H1 (cell line): ENCODE results near the gene TAF8. TPM values are rescaled to one million over a fixed set of nuclear protein-coding genes. Genes with fewer than 3 reads are reported as not detected.

Source experiments
- CTCF ChIA-PET: fragments of 300-600 bp; sonication (Branson Sonifier 250); formaldehyde crosslinking; loops from one replicate; lab custom pipeline; 2021; ENCODE audit not compliant: partially characterized antibody; lab: Charles Lee
- POLR2A ChIA-PET: fragments of 300-600 bp; sonication (Branson Sonifier 250); formaldehyde crosslinking; loops from one replicate; lab custom pipeline; 2021; ENCODE audit warnings: inconsistent platforms; ENCODE audit not compliant: partially characterized antibody; lab: Charles Lee
- DNase-seq, 2 experiments: peaks; one replicate each; pipeline versions ENCODE4 v3.0.0 to v3.0.0-alpha.2; 2010 to 2022; ENCODE audit warnings: low spot score in 2 of 2, low read depth in 1 of 2, mixed read lengths in 1 of 2
- FAIRE-seq: peaks from 2 replicates; lab custom pipeline; 2011; peaks lifted over from hg19 to GRCh38; lab: Jason Lieb, UNC
- H2AFZ ChIP-seq: 2 replicates; pipeline ENCODE4 v1.8.1; 2012; ENCODE audit warnings: low read length, inconsistent platforms
- H2AK5ac ChIP-seq: 2 replicates; pipeline ENCODE4 v1.6.1; 2013; ENCODE audit warnings: low read depth, low read length
- H2BK120ac ChIP-seq: replicated peaks from 2 replicates; pipeline ENCODE3; 2013; ENCODE audit warnings: low read depth, low read length, inconsistent platforms
- H2BK12ac ChIP-seq: 2 replicates; pipeline ENCODE4 v1.6.1; 2013; ENCODE audit warnings: low read depth, low read length
- H2BK15ac ChIP-seq: 2 replicates; pipeline ENCODE4 v1.6.1; 2013; ENCODE audit warnings: low read length
- H2BK20ac ChIP-seq: 2 replicates; pipeline ENCODE4 v1.6.1; 2013; ENCODE audit warnings: low read length
- H2BK5ac ChIP-seq: 2 replicates; pipeline ENCODE4 v1.6.1; 2013; ENCODE audit warnings: low read depth, low read length
- H3K14ac ChIP-seq: 2 replicates; pipeline ENCODE4 v1.6.1; 2013; ENCODE audit warnings: inconsistent platforms; ENCODE audit not compliant: insufficient read length
- H3K18ac ChIP-seq: 2 replicates; pipeline ENCODE4 v1.6.1; 2013; ENCODE audit warnings: low read length; ENCODE audit errors: extremely low read depth
- H3K23ac ChIP-seq: 2 replicates; pipeline ENCODE4 v1.6.1; 2013; ENCODE audit warnings: inconsistent platforms; ENCODE audit not compliant: insufficient read length
- H3K23me2 ChIP-seq: 2 replicates; pipeline ENCODE4 v1.6.1; 2013; ENCODE audit warnings: low read depth, low read length
- H3K27ac ChIP-seq: 2 replicates; pipeline ENCODE4 v1.6.1; 2011; ENCODE audit warnings: low read depth, low read length, inconsistent platforms
- H3K27me3 ChIP-seq, 4 experiments: replicated peaks in 1 of 4; 1 replicate in 1 of 4; 2 replicates in 3 of 4; pipeline versions ENCODE4 v1.6.1 to v1.8.1; 2011 to 2013; ENCODE audit warnings: low read length in 3 of 4, mild to moderate bottlenecking in 3 of 4, inconsistent platforms in 2 of 4, mixed read lengths in 2 of 4, moderate library complexity in 1 of 4; ENCODE audit not compliant: control insufficient read depth in 3 of 4, insufficient read depth in 3 of 4; ENCODE audit errors: extremely low read depth in 1 of 4
- H3K36me3 ChIP-seq, 4 experiments: 2 replicates each; pipeline versions ENCODE4 v1.6.1 to v1.8.1; 2011 to 2013; ENCODE audit warnings: mild to moderate bottlenecking in 4 of 4, low read length in 3 of 4, moderate library complexity in 2 of 4, control low read depth in 1 of 4, inconsistent platforms in 1 of 4; ENCODE audit not compliant: insufficient read depth in 4 of 4, control insufficient read depth in 2 of 4
- H3K4ac ChIP-seq: replicated peaks from 2 replicates; pipeline ENCODE3; 2013; ENCODE audit warnings: low read length, low read depth, mixed read lengths, inconsistent platforms; ENCODE audit not compliant: insufficient read length
- H3K4me1 ChIP-seq, 4 experiments: replicated peaks in 1 of 4; 1 replicate in 1 of 4; 2 replicates in 3 of 4; pipeline versions ENCODE4 v1.6.1 to v1.8.1; 2011 to 2013; ENCODE audit warnings: low read length in 3 of 4, inconsistent platforms in 2 of 4, mixed read lengths in 1 of 4; ENCODE audit not compliant: insufficient read depth in 4 of 4, control insufficient read depth in 3 of 4
- H3K4me2 ChIP-seq, 2 experiments: 2 replicates each; pipeline versions ENCODE4 v1.6.1 to v1.8.1; 2011 to 2013; ENCODE audit warnings: low read depth in 2 of 2, low read length in 2 of 2, control low read depth in 1 of 2, inconsistent platforms in 1 of 2, mild to moderate bottlenecking in 1 of 2; ENCODE audit not compliant: insufficient read depth in 1 of 2
- H3K4me3 ChIP-seq, 4 experiments: fragments of 200-600, 300-600 bp in 1 of 4; sonication (generic), shearing (Covaris generic), sonication (Bioruptor Twin) in 1 of 4; 2 replicates each; pipeline versions ENCODE4 v1.5.1 to v1.8.1; 2011 to 2016; ENCODE audit warnings: low read length in 4 of 4, low read depth in 3 of 4, control low read depth in 2 of 4, inconsistent platforms in 2 of 4, mild to moderate bottlenecking in 2 of 4, mixed read lengths in 1 of 4, moderate library complexity in 1 of 4; ENCODE audit not compliant: insufficient read depth in 2 of 4; ENCODE audit errors: extremely low read depth in 1 of 4
- H3K56ac ChIP-seq: replicated peaks from 2 replicates; pipeline ENCODE3; 2013; ENCODE audit warnings: low read depth, mild to moderate bottlenecking, mixed read lengths, low read length, inconsistent platforms; ENCODE audit not compliant: insufficient read length
- H3K79me1 ChIP-seq: 2 replicates; pipeline ENCODE4 v1.6.1; 2013; ENCODE audit warnings: low read depth, low read length, control low read depth
- H3K79me2 ChIP-seq, 2 experiments: 2 replicates each; pipeline versions ENCODE4 v1.6.1 to v1.8.1; 2012 to 2013; ENCODE audit warnings: low read length in 2 of 2, mild to moderate bottlenecking in 2 of 2, inconsistent platforms in 1 of 2; ENCODE audit not compliant: insufficient read depth in 2 of 2, control insufficient read depth in 1 of 2
- H3K9ac ChIP-seq, 4 experiments: replicated peaks in 1 of 4; 1 replicate in 1 of 4; 2 replicates in 3 of 4; pipeline versions ENCODE4 v1.6.1 to v1.8.1; 2011 to 2013; ENCODE audit warnings: low read depth in 3 of 4, low read length in 3 of 4, control low read depth in 2 of 4, mild to moderate bottlenecking in 2 of 4, moderate library complexity in 2 of 4, inconsistent platforms in 1 of 4; ENCODE audit errors: extremely low read depth in 1 of 4
- H3K9me3 ChIP-seq, 2 experiments: 2 replicates each; pipeline versions ENCODE4 v1.6.1 to v1.8.1; 2012 to 2013; ENCODE audit warnings: mild to moderate bottlenecking in 2 of 2, moderate library complexity in 2 of 2, control low read depth in 1 of 2, inconsistent platforms in 1 of 2, low read depth in 1 of 2, low read length in 1 of 2, mixed read lengths in 1 of 2; ENCODE audit not compliant: insufficient read depth in 2 of 2
- H4K20me1 ChIP-seq, 2 experiments: replicated peaks in 1 of 2; 2 replicates each; pipeline versions ENCODE3 to v1.8.1; 2011 to 2013; ENCODE audit warnings: inconsistent platforms in 2 of 2, low read length in 2 of 2, mild to moderate bottlenecking in 1 of 2; ENCODE audit not compliant: insufficient read depth in 2 of 2, control insufficient read depth in 1 of 2
- H4K5ac ChIP-seq: 2 replicates; pipeline ENCODE4 v1.6.1; 2013; ENCODE audit warnings: low read length, low read depth, mixed read lengths, inconsistent platforms; ENCODE audit not compliant: insufficient read length
- H4K8ac ChIP-seq: 2 replicates; pipeline ENCODE4 v1.8.0; 2013; ENCODE audit warnings: mild to moderate bottlenecking, moderate library complexity, low read length, inconsistent platforms; ENCODE audit not compliant: insufficient read depth; ENCODE audit errors: extremely low read depth
- H4K91ac ChIP-seq: replicated peaks from 2 replicates; pipeline ENCODE3; 2013; ENCODE audit warnings: low read length, mixed read lengths, inconsistent platforms; ENCODE audit not compliant: insufficient read length
- BCL11A ChIP-seq, 2 experiments: IDR thresholded peaks; one replicate each; pipeline ENCODE4 v1.6.1; 2011; ENCODE audit warnings: low read depth in 2 of 2, low read length in 2 of 2, mild to moderate bottlenecking in 2 of 2
- CBX5 ChIP-seq: fragments of 300-800, 300-1000 bp; sonication (generic); IDR thresholded peaks from 2 replicates; pipeline ENCODE4 v1.7.1; 2016; ENCODE audit warnings: antibody characterized with exemption, low read length, low read depth
- EZH2 ChIP-seq: fragments of 200-600 bp; sonication (generic); IDR thresholded peaks from 2 replicates; pipeline ENCODE4 v1.7.1; 2012; ENCODE audit warnings: low read depth, mild to moderate bottlenecking, moderate library complexity, low read length, inconsistent platforms; ENCODE audit not compliant: severe bottlenecking
- GTF2F1 ChIP-seq: IDR thresholded peaks from 2 replicates; pipeline ENCODE4 v1.6.1; 2012; ENCODE audit warnings: low read depth, low read length, improper control_type of control experiment, borderline replicate concordance
- JUND ChIP-seq: IDR thresholded peaks from 2 replicates; pipeline ENCODE4 v1.6.1; 2011; ENCODE audit warnings: mild to moderate bottlenecking, improper control_type of control experiment, low read length
- KDM5A ChIP-seq: fragments of 200-600 bp; IDR thresholded peaks from 2 replicates; pipeline ENCODE4 v1.7.1; 2012; ENCODE audit warnings: mild to moderate bottlenecking, low read length, inconsistent platforms, mixed read lengths
- POU5F1 ChIP-seq: IDR thresholded peaks from 2 replicates; pipeline ENCODE4 v1.6.1; 2011; ENCODE audit warnings: low read depth, mild to moderate bottlenecking, low read length, moderate library complexity
- RFX5 ChIP-seq: IDR thresholded peaks from 2 replicates; pipeline ENCODE4 v1.6.1; 2011; ENCODE audit warnings: low read depth, low read length, improper control_type of control experiment, borderline replicate concordance
- SP2 ChIP-seq: IDR thresholded peaks from 2 replicates; pipeline ENCODE4 v1.6.1; 2012; ENCODE audit warnings: mild to moderate bottlenecking, low read length, inconsistent platforms
- SUZ12 ChIP-seq: fragments of 200-600 bp; sonication (generic); IDR thresholded peaks from 2 replicates; pipeline ENCODE4 v1.6.1; 2012; ENCODE audit warnings: mild to moderate bottlenecking, inconsistent platforms, low read length, moderate library complexity, mixed read lengths
- WGBS, 2 experiments: shearing (Covaris generic) in 1 of 2; methylation state at CpG; one replicate each; pipeline versions ENCODE4 v1.1.6 to v1.1.7; 2013 to 2015; ENCODE audit warnings: low lambda C conversion rate in 2 of 2, mixed read lengths in 2 of 2, inconsistent platforms in 1 of 2, low coverage in 1 of 2, missing lambda C conversion rate in 1 of 2; ENCODE audit not compliant: insufficient replicate concordance in 2 of 2, insufficient coverage in 1 of 2, insufficient read length in 1 of 2; ENCODE audit errors: extremely low coverage in 1 of 2, missing lambda C conversion rate in 1 of 2; 5-methylcytosine and 5-hydroxymethylcytosine counted together
- polyA plus RNA-seq, 7 experiments: library from polyadenylated mRNA; depleted of rRNA in 3 of 7; stranded (reverse) in 5 of 7; unstranded in 2 of 7; fragments of >200 nt in 5 of 7; fragments of 200-250 nt in 2 of 7; gene quantifications; 1 replicate in 5 of 7; 2 replicates in 1 of 7; 4 replicates in 1 of 7; pipeline versions ENCODE4 v1.2.1 to v1.2.3, GENCODE V29; 2011 to 2013; ENCODE audit warnings: missing spikeins in 2 of 7, mixed read lengths in 2 of 7
- total RNA-seq: library from RNA; stranded (reverse); fragmentation: NEBNext Ultra II Directional; extraction: Animal tissue kit (Norgen Biotek cat#: 25700); gene quantifications from 2 replicates; pipeline ENCODE4 v1.2.1, GENCODE V29; 2021
- TF ChIP-seq, protein P1 (sequence below): IDR thresholded peaks from 2 replicates; pipeline ENCODE4 v1.6.1; 2012; ENCODE audit warnings: inconsistent platforms
- TF ChIP-seq, protein P2 (sequence below): IDR thresholded peaks from 2 replicates; pipeline ENCODE4 v1.6.1; 2011; ENCODE audit warnings: low read depth, mild to moderate bottlenecking, low read length; ENCODE audit not compliant: insufficient read depth

TAF8 gene
- total and polyA plus RNA-seq, 2 of the 8 experiments (the other 6 are each of a cell fraction or from before 2014, with no cell fraction given): 32.2 to 34.0 TPM

DNA sequence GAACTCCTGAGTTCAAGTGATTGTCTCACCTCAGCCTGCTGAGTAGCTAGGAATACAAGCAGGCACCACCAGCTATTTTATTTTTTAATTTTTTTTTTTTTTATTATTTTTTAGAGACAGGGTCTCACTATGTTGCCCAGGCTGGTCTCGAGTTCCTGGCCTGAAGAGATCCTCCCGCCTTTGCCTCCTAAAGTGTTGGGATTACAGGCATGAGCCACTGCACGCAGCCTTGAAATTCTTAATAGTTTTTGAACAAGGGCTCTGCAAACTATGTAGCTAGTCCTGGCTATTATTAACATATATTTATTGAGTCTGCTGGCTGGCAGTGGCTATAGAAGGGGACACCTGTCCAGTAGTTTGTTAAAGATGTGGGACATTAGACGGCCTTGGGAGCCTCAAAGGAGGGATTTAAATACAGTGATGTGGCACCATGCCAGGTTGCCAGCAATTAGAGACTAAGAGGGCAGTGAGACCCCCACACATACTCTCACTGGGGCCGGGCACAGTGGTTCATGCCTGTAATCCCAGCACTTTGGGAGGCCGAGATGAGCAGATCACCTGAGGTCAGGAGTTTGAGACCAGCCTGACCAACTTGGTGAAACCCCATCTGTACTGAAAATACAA, 21.1 kb upstream of the TAF8 start:
- Histone ChIP-seq H2AFZ (no peak overlapping the region), H2BK20ac (no peak overlapping the region), H2BK5ac (no peak overlapping the region), H4K8ac (no peak overlapping the region), H2BK120ac (no peak overlapping the region), H4K5ac (no peak overlapping the region), H4K91ac (no peak overlapping the region), H3K36me3 (no peaks in the 10 kb centered on the region), H2BK12ac (peak overlapping the region; percentile 84; the same call in 1 of the 2 replicates), H3K79me1 (no peaks in the 10 kb centered on the region), H3K27me3 (peaks cover 0 to 2% (median 0%) of the 10 kb centered on the region in 4 experiments; a peak in 1 of 7 replicates), H3K4ac (no peak overlapping the region), H3K4me3 (no peak overlapping the region), H3K23me2 (no peaks in the 10 kb centered on the region), H3K23ac (no peak overlapping the region), H2AK5ac (no peak overlapping the region), H3K9me3 (no peaks in the 10 kb centered on the region), H3K27ac (no peak overlapping the region), H3K79me2 (no peaks in the 10 kb centered on the region), H3K14ac (no peak overlapping the region), H3K4me1 (peaks cover 4 to 8% (median 7%) of the 10 kb centered on the region in 4 experiments; a peak in 5 of 7 replicates), H4K20me1 (no peaks in the 10 kb centered on the region), H3K56ac (no peak overlapping the region), H2BK15ac (no peak overlapping the region), H3K4me2 (no peak overlapping the region), H3K9ac (no peak overlapping the region), H3K18ac (no peak overlapping the region)
- 93% methylated on average over 6 of the region's 6 CpGs; no CpG with 5 or more reads in 1 of the 2 experiments for WGBS, 2 experiments
- ChIA-PET POLR2A (interaction anchor here (0.9 to 1.6 kb wide), 5 partner anchors 17 to 90 kb away, joined by 3 to 5 read pairs (median 4); partner anchors contain the start of gene TAF8), CTCF (interaction anchor here (0.6 to 7.6 kb wide), 7 partner anchors 13 to 1073 kb away, joined by 3 to 56 read pairs (median 4); no protein-coding TSS in a partner anchor)
- FAIRE-seq (no peak), DNase-seq (no peak)
- no peak for TF ChIP-seq SUZ12
- no peak for TF ChIP-seq POU5F1
- TF ChIP-seq, protein P1, sequence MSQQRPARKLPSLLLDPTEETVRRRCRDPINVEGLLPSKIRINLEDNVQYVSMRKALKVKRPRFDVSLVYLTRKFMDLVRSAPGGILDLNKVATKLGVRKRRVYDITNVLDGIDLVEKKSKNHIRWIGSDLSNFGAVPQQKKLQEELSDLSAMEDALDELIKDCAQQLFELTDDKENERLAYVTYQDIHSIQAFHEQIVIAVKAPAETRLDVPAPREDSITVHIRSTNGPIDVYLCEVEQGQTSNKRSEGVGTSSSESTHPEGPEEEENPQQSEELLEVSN: no peak
- TF ChIP-seq RFX5: no peak
- TF ChIP-seq, protein P2, sequence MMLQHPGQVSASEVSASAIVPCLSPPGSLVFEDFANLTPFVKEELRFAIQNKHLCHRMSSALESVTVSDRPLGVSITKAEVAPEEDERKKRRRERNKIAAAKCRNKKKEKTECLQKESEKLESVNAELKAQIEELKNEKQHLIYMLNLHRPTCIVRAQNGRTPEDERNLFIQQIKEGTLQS: no peak
- no peak for TF ChIP-seq EZH2
- TF ChIP-seq GTF2F1: no peak
- no peak for TF ChIP-seq CBX5
- TF ChIP-seq SP2: no peak
- TF ChIP-seq JUND: no peak
- no peak for TF ChIP-seq BCL11A (IDR thresholded peaks at IDR 0.05; ENCODE audit: low read depth in 2 of 2, low read length in 2 of 2)
- no peak for TF ChIP-seq KDM5A
